Neuron (in vitro differentiated cells): ENCODE measurements around the gene BDH1.

Source experiments
- H2AFZ ChIP-seq: one replicate; pipeline ENCODE4 v1.6.1; 2013; ENCODE audit warnings: low read depth, mild to moderate bottlenecking, inconsistent platforms, low read length, moderate library complexity
- H3K27me3 ChIP-seq: one replicate; pipeline ENCODE4 v1.6.1; 2013; ENCODE audit warnings: low read length; ENCODE audit not compliant: insufficient read depth
- H3K36me3 ChIP-seq: one replicate; pipeline ENCODE4 v1.6.1; 2013; ENCODE audit warnings: low read length; ENCODE audit not compliant: insufficient read depth
- H3K4me1 ChIP-seq: one replicate; pipeline ENCODE4 v1.6.1; 2013; ENCODE audit warnings: low read length; ENCODE audit not compliant: insufficient read depth
- H3K4me3 ChIP-seq: 2 replicates; pipeline ENCODE4 v1.5.1; 2013; ENCODE audit warnings: mild to moderate bottlenecking, low read length, moderate library complexity
- H3K9me3 ChIP-seq: one replicate; pipeline ENCODE4 v1.6.1; 2013; ENCODE audit warnings: low read length

The BDH1 gene

GRCh38 chr3:197552198-197552597 lies 3.6 kb downstream of the BDH1 start:
- Histone ChIP-seq H3K4me1 (peaks cover 3% of the 10 kb centered on the region), H3K9me3 (peaks cover 2% of the 10 kb centered on the region), H3K27me3 (peaks cover 3% of the 10 kb centered on the region), H3K36me3 (no peaks in the 10 kb centered on the region), H2AFZ (no peak overlapping the region), H3K4me3 (no peak overlapping the region)

GRCh38 chr3:197550489-197550888 lies 5.3 kb downstream of the BDH1 start:
- Histone ChIP-seq H3K36me3 (no peaks in the 10 kb centered on the region), H3K4me3 (no peak overlapping the region), H3K9me3 (peaks cover 2% of the 10 kb centered on the region), H3K4me1 (peaks cover 3% of the 10 kb centered on the region), H3K27me3 (no peaks in the 10 kb centered on the region), H2AFZ (no peak overlapping the region)

- peaks cover 3% of the 10 kb centered on the region for H3K4me1 ChIP-seq
- no peak overlapping the region for H2AFZ ChIP-seq
- H3K36me3 ChIP-seq: no peaks in the 10 kb centered on the region
- H3K27me3 ChIP-seq: no peaks in the 10 kb centered on the region
- peaks cover 2% of the 10 kb centered on the region for H3K9me3 ChIP-seq
- H3K4me3 ChIP-seq: no peak overlapping the region
These were observed 6.4 kb downstream of the BDH1 start for GRCh38 chr3:197549261-197549885.

DNA sequence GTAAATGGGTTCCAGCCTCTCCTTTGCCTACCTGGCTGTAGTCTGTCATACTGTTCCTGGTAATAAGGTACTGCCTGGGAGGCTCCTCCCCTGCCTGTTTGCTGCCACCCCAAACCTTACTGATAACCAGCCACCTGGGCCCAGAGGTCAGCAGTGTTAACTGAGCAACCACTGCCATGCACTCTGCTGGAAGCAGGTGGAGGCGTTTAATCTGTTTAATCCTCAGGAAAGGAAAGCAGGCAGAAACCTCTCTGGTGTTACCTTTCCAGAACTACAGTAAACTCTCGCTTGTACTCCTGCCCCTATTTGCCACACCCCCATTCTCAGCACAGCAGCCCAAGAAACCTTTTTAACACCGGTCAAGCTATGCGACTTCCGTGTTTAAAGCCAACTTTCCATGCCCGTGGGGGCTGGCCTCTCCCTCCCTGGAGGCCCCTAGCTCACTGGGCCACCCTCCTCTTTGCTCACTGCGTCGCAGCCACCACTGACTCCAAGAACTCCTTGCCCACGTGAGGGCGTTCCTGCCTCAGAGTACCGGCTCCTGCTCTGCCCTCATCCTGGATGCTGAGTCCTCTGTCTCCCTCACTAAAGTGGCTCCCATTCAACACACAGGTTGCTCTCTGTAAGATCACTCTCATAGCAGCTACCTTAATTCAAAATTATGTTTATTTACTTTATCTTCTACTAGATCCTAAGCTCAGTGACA lies 8.3 kb downstream of the BDH1 start:
- Histone ChIP-seq H3K27me3 (no peaks in the 10 kb centered on the region), H3K4me3 (no peak overlapping the region), H2AFZ (no peak overlapping the region), H3K36me3 (no peaks in the 10 kb centered on the region), H3K4me1 (no peaks in the 10 kb centered on the region), H3K9me3 (peaks cover 2% of the 10 kb centered on the region)

DNA sequence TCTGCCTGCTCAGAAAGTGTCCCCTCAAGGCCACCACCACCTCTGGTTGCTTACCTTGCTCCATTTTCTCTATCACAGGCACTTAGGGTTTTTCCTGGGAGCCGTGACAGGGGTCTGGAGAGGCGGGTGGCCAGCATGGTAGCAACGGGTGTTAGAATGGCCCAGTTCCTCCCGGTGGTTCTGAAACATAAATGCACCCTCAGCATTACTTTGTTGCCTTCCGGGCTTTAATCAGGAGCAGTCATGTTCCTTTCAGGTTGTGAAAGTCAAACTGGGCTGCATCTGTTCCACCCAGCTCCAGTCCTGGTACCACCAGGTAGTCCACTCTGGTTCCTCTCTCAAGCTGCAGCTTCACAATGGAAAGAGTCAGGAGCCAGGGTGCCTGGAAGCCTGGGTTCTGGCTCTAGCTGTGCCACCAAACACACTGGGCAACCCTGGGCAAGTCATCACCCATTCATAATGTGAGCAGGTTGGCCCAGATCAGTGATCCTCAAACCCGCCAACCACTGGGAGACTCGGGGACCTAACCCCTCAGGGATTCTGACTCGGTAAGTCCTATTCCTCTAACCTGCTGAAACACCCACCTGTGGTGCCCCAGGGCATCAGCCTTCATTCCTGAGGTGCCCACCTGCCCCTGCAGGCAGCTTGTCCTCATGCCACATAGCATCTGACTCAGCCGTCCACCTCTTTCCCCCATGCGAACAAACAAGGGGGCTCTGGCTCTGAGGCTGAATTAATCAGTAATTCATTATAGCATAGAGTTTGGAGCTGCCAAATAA lies 9.3 kb downstream of the BDH1 start:
- no peaks in the 10 kb centered on the region for H3K4me1 ChIP-seq
- no peak overlapping the region for H2AFZ ChIP-seq
- no peaks in the 10 kb centered on the region for H3K9me3 ChIP-seq
- no peaks in the 10 kb centered on the region for H3K36me3 ChIP-seq
- no peak overlapping the region for H3K4me3 ChIP-seq
- H3K27me3 ChIP-seq: no peaks in the 10 kb centered on the region

DNA sequence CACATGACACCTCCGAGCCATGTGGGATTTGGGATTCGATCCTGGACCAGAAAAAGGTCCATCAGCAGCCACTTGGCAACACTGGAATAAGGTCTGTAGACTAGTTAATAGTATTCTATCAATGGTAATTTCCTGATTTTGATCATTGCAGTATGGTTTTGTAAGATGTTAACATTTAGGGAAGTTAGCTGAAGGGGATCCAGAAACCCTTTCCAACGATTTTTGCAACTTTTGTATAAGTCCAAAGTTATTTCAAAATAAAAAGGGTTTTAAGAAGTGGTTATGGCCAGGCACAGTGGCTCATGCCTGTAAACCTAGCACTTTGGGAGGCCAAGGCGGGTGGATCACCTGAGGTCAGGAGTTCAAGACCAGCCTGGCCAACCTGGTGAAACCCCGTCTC lies 10.2 kb downstream of the BDH1 start:
- H2AFZ ChIP-seq: no peak overlapping the region
- H3K27me3 ChIP-seq: no peaks in the 10 kb centered on the region
- no peak overlapping the region for H3K4me3 ChIP-seq
- H3K36me3 ChIP-seq: no peaks in the 10 kb centered on the region
- H3K4me1 ChIP-seq: no peaks in the 10 kb centered on the region
- H3K9me3 ChIP-seq: no peaks in the 10 kb centered on the region

DNA sequence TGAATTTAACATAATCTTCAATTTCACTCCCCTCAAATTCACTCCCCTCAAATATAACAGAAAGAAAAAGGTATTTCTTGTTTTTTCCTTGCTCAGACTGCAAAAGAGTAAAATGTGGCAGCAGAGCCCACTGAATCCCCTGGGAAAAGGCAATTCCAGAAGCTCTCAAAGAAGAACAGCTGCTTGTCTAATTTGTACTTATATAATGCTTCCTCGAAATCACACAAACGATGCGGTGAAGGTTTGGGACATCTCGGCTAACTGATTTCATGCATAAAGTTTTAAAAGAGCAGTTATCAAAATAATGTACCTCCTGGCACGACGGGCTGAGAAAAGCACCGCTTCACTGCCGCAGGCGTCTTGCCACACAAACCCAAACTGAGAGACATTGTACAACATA lies 10.7 kb downstream of the BDH1 start:
- H2AFZ ChIP-seq: no peak overlapping the region
- H3K9me3 ChIP-seq: no peaks in the 10 kb centered on the region
- H3K4me3 ChIP-seq: no peak overlapping the region
- H3K4me1 ChIP-seq: no peaks in the 10 kb centered on the region
- no peaks in the 10 kb centered on the region for H3K27me3 ChIP-seq
- H3K36me3 ChIP-seq: no peaks in the 10 kb centered on the region

GRCh38 chr3:197542741-197543454 lies 12.9 kb downstream of the BDH1 start:
- H2AFZ ChIP-seq: no peak overlapping the region
- no peaks in the 10 kb centered on the region for H3K4me1 ChIP-seq
- H3K27me3 ChIP-seq: no peaks in the 10 kb centered on the region
- H3K4me3 ChIP-seq: no peak overlapping the region
- no peaks in the 10 kb centered on the region for H3K9me3 ChIP-seq
- H3K36me3 ChIP-seq: no peaks in the 10 kb centered on the region

GRCh38 chr3:197541756-197542539 lies 13.8 kb downstream of the BDH1 start:
- H2AFZ ChIP-seq: no peak overlapping the region
- H3K4me3 ChIP-seq: no peak overlapping the region
- H3K9me3 ChIP-seq: no peaks in the 10 kb centered on the region
- no peaks in the 10 kb centered on the region for H3K4me1 ChIP-seq
- H3K36me3 ChIP-seq: no peaks in the 10 kb centered on the region
- no peaks in the 10 kb centered on the region for H3K27me3 ChIP-seq

DNA sequence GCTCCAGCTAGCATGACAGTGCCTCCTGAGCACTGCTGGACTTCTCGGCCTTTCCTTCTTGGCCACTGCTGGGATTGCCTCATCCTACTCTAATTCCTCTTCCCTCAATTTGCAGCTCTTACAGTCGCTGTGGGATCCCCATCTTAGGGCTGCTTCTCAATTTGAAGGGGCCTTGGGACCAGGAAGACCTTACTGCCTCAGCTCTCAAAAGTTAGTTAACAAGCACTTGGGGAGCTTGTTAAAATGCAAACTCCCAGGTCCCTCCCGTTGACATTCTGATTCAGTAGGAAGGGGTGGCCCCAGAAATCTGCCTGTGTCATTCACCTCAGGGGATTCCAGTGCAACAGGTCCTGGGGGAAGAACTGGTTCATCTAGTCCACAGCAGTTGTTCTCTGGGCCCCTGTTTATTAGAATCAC lies 14.8 kb downstream of the BDH1 start:
- Histone ChIP-seq H3K36me3 (no peaks in the 10 kb centered on the region), H3K4me3 (no peak overlapping the region), H3K4me1 (no peaks in the 10 kb centered on the region), H3K27me3 (no peaks in the 10 kb centered on the region), H3K9me3 (no peaks in the 10 kb centered on the region), H2AFZ (no peak overlapping the region)

DNA sequence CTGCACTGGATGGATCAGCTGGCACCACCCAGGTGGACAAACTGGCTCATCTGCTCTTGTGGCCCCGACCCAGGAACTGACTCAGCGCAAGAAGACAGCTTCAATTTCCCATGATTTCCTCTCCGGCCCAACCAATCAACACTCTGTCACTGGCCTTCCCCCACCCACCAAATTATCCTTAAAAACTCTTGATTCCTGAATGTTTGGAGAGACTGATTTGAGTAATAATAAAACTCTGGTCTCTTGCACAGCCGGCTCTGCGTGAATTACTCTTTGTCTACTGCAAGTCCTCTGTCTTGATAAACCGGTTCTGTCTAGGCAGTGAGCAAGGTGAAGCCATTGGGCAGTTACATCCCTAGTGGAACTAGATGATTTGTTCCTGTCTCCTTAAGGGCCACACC lies 16.1 kb downstream of the BDH1 start:
- no peaks in the 10 kb centered on the region for H3K4me1 ChIP-seq
- no peak overlapping the region for H2AFZ ChIP-seq
- H3K36me3 ChIP-seq: no peaks in the 10 kb centered on the region
- no peaks in the 10 kb centered on the region for H3K9me3 ChIP-seq
- H3K4me3 ChIP-seq: no peak overlapping the region
- H3K27me3 ChIP-seq: no peaks in the 10 kb centered on the region

DNA sequence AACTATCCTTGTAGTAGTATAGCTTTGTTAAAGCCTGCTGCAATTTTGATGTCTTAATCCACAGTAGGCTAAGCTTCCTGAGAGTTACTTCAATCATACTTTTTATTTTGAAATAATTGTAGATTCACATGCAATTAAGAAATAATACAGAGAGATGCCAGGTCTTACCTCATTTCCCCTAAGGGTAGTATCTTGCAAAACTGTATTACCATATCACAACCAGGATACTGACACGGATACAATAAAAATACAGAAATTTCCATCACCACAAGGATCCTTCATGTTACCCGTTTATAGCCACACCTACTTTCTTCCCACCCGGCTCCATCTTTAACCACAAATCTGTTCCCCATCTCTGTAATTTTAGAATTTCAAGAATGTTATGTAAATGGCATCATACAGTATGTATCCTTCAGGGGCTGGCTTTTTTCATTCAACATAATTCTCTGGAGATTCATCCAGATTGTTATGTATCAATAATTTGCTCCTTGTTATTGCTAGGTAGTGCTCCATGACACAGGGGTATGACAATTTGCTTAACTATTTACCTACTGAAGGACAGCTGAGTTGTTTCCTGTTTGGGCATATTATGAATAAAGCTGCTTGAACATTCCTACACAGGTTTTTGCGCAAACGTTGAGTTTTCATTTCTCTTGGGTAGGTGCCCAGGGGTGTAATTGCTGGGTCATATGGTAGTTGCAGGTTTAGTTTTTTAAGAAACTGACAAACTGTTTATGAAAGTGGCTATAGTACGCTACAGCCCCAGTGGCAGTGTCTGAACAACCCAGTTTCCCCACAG lies 21.6 kb downstream of the BDH1 start:
- no peak overlapping the region for H2AFZ ChIP-seq
- no peaks in the 10 kb centered on the region for H3K36me3 ChIP-seq
- H3K27me3 ChIP-seq: no peaks in the 10 kb centered on the region
- no peaks in the 10 kb centered on the region for H3K9me3 ChIP-seq
- no peak overlapping the region for H3K4me3 ChIP-seq
- H3K4me1 ChIP-seq: no peaks in the 10 kb centered on the region
